ENCODE data around the gene BTNL2.

The BTNL2 gene

DNA sequence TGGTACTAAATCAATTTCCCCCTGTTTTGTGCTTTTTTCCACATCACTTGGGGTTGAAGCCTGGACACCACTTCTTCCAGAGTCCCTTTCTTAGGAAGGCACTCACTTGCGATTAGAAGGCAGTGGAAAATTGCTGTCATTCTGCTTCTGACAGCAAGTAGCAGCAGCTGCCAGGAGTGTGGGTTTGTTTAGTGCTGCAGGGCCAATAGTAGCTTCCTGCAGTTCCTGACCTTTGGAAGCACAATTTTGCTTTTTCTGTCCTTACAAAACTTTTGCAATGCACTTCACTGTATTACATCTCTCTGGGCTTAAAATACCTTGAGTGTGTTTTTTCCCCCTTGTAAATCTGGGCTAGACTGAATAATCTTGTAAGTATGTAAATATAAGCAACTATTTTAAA is 20.2 kb upstream of the BTNL2 start:
- Histone ChIP-seq H3K4me2 (ENCODE audit: low read length) (no peak overlapping the region), H2BK5ac (ENCODE audit: low read depth, low read length, poor library complexity) (no peak overlapping the region), H4K91ac (ENCODE audit: low read depth, low read length) (no peak overlapping the region), H3K9me3 (ENCODE audit: insufficient read depth, low read depth, low read length) (no peaks in the 10 kb centered on the region), H3K27me3 (ENCODE audit: insufficient read depth, low read length) (no peaks in the 10 kb centered on the region), H2AFZ (ENCODE audit: insufficient read depth, low read length, poor library complexity) (no peak overlapping the region), H3K27ac (ENCODE audit: low read depth, low read length) (no peak overlapping the region), H3K4me3 (ENCODE audit: low read depth, low read length) (no peak overlapping the region), H3K14ac (ENCODE audit: low read length) (no peak overlapping the region), H3K4ac (ENCODE audit: low read depth, low read length) (no peak overlapping the region), H2AK5ac (ENCODE audit: low read length) (no peak overlapping the region), H4K8ac (ENCODE audit: low read depth, low read length) (no peak overlapping the region), H3K4me1 (ENCODE audit: control insufficient read depth in 1 of 2, insufficient read depth in 2 of 2, low read length in 2 of 2) (no peaks in the 10 kb centered on the region), H3K36me3 (ENCODE audit: control insufficient read depth in 1 of 2, insufficient read depth in 2 of 2, low read length in 2 of 2) (no peaks in the 10 kb centered on the region), H3K79me1 (ENCODE audit: low read length) (no peaks in the 10 kb centered on the region), H2BK120ac (ENCODE audit: insufficient read depth, low read length, poor library complexity) (no peak overlapping the region), H3K79me2 (ENCODE audit: control insufficient read depth, insufficient read depth, low read length, poor library complexity) (no peaks in the 10 kb centered on the region), H2BK12ac (ENCODE audit: low read length) (no peak overlapping the region), H4K12ac (ENCODE audit: low read depth, low read length) (no peak overlapping the region), H3K9ac (ENCODE audit: low read length) (no peak overlapping the region), H3K18ac (ENCODE audit: low read length) (no peak overlapping the region), H3K23ac (ENCODE audit: low read length) (no peak overlapping the region)
- no peak for DNase-seq
- WGBS (ENCODE audit: extremely low coverage, insufficient coverage, insufficient read length): no CpG with 5 or more reads among the region's 1 CpG

DNA sequence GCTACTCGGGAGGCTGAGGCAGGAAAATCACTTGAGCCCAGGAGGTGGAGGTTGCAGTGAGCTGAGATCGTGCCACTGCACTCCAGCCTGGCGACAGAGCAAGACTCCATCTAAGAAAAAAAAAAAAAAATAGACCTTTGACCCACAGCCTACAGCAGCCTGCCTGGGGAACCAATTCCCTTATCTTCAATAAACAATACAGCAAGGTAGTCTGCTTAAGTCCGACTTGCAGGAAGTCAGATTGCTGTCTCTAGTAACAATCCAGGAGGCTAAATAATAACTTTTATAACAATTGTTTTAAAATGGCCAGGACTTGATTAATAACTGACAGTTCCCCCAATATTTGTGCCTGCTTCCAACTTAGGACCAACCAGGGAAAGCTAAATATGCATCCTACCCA is 19.4 kb upstream of the BTNL2 start:
- H3K27ac ChIP-seq (ENCODE audit: low read depth, low read length): no peak overlapping the region
- no peak overlapping the region for H4K91ac ChIP-seq (ENCODE audit: low read depth, low read length)
- no peak overlapping the region for H3K9ac ChIP-seq (ENCODE audit: low read length)
- H3K4ac ChIP-seq (ENCODE audit: low read depth, low read length): no peak overlapping the region
- H4K12ac ChIP-seq (ENCODE audit: low read depth, low read length): no peak overlapping the region
- no peak overlapping the region for H2BK5ac ChIP-seq (ENCODE audit: low read depth, low read length, poor library complexity)
- no peaks in the 10 kb centered on the region for H3K27me3 ChIP-seq (ENCODE audit: insufficient read depth, low read length)
- no peaks in the 10 kb centered on the region for H3K79me1 ChIP-seq (ENCODE audit: low read length)
- no peak overlapping the region for H3K4me3 ChIP-seq (ENCODE audit: low read depth, low read length)
- H2BK12ac ChIP-seq (ENCODE audit: low read length): no peak overlapping the region
- no peaks in the 10 kb centered on the region for H3K36me3 ChIP-seq (ENCODE audit: control insufficient read depth in 1 of 2, insufficient read depth in 2 of 2, low read length in 2 of 2)
- H3K23ac ChIP-seq (ENCODE audit: low read length): no peak overlapping the region
- no peak overlapping the region for H2AFZ ChIP-seq (ENCODE audit: insufficient read depth, low read length, poor library complexity)
- no peak overlapping the region for H3K18ac ChIP-seq (ENCODE audit: low read length)
- no peak overlapping the region for H2AK5ac ChIP-seq (ENCODE audit: low read length)
- no peak overlapping the region for H2BK120ac ChIP-seq (ENCODE audit: insufficient read depth, low read length, poor library complexity)
- H3K79me2 ChIP-seq (ENCODE audit: control insufficient read depth, insufficient read depth, low read length, poor library complexity): no peaks in the 10 kb centered on the region
- H4K8ac ChIP-seq (ENCODE audit: low read depth, low read length): no peak overlapping the region
- H3K9me3 ChIP-seq (ENCODE audit: insufficient read depth, low read depth, low read length): no peaks in the 10 kb centered on the region
- H3K14ac ChIP-seq (ENCODE audit: low read length): no peak overlapping the region
- no peaks in the 10 kb centered on the region for H3K4me1 ChIP-seq (ENCODE audit: control insufficient read depth in 1 of 2, insufficient read depth in 2 of 2, low read length in 2 of 2)
- no CpG with 5 or more reads among the region's 4 CpGs for WGBS (ENCODE audit: extremely low coverage, insufficient coverage, insufficient read length)
- H3K4me2 ChIP-seq (ENCODE audit: low read length): no peak overlapping the region
- no peak for DNase-seq

DNA sequence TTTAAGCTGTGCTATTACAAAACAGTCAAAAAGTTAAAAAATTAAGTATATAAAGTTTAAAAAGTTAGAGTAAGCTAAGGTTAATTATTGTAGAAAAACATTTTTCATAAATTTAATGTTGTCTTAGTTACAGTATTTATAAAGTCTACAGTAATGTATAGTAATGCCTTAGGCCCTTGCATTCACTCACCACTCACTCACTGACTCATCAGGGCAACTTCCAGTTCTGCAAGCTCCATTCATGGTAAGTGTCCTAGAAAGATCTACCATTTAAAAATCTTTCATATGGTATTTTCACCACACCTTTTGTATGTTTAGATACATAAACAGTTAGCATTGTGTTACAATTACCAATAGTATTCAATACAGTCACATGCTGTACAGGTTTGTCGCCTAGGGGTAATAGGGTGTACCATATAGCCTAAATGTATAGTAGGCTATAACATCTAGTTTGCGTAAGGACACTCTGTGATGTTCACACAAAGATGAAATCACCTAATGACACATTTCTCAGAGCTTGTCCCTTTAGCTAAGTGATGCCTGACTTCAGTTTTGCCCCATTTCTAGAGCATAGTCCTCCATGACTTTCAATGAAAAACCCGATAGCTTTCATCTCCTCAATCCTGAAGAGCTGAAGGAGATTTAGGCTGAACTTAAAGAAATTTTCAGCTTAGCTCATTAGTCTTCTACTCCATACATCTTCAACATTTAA is 17.8 kb upstream of the BTNL2 start:
- H3K4me2 ChIP-seq (ENCODE audit: low read length): no peak overlapping the region

DNA sequence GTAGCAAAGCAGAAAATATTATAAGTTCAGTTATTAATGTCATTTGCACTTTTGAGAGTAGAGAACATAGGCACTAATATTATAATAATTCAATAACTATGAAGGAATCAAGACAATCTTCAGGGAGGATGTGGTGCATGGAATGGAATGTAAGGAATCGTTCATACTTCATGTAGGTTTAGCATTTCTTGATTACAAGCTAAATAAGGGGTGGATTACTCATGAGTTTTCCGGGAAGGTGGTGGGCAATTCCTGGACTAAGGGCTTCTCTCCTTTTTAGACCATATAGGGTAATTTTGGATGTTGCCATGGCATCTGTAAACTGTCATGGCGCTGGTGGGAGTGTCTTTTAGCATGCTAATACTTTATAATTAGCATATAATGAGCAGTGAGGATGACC is 9.1 kb upstream of the BTNL2 start:
- H3K23ac ChIP-seq (ENCODE audit: low read length): no peak overlapping the region
- no peak overlapping the region for H2BK120ac ChIP-seq (ENCODE audit: insufficient read depth, low read length, poor library complexity)
- H2BK5ac ChIP-seq (ENCODE audit: low read depth, low read length, poor library complexity): no peak overlapping the region
- no peak overlapping the region for H3K14ac ChIP-seq (ENCODE audit: low read length)
- no peak overlapping the region for H2BK12ac ChIP-seq (ENCODE audit: low read length)
- no peak overlapping the region for H3K9ac ChIP-seq (ENCODE audit: low read length)
- H3K4ac ChIP-seq (ENCODE audit: low read depth, low read length): no peak overlapping the region
- no CpG with 5 or more reads among the region's 3 CpGs for WGBS (ENCODE audit: extremely low coverage, insufficient coverage, insufficient read length)
- H2AK5ac ChIP-seq (ENCODE audit: low read length): no peak overlapping the region
- no peak overlapping the region for H4K91ac ChIP-seq (ENCODE audit: low read depth, low read length)
- no peaks in the 10 kb centered on the region for H3K36me3 ChIP-seq (ENCODE audit: control insufficient read depth in 1 of 2, insufficient read depth in 2 of 2, low read length in 2 of 2)
- no peaks in the 10 kb centered on the region for H3K27me3 ChIP-seq (ENCODE audit: insufficient read depth, low read length)
- DNase-seq: no peak
- H4K12ac ChIP-seq (ENCODE audit: low read depth, low read length): no peak overlapping the region
- no peak overlapping the region for H3K18ac ChIP-seq (ENCODE audit: low read length)
- no peak overlapping the region for H2AFZ ChIP-seq (ENCODE audit: insufficient read depth, low read length, poor library complexity)
- no peak overlapping the region for H3K27ac ChIP-seq (ENCODE audit: low read depth, low read length)
- H3K4me2 ChIP-seq (ENCODE audit: low read length): no peak overlapping the region
- no peaks in the 10 kb centered on the region for H3K79me2 ChIP-seq (ENCODE audit: control insufficient read depth, insufficient read depth, low read length, poor library complexity)
- no peaks in the 10 kb centered on the region for H3K79me1 ChIP-seq (ENCODE audit: low read length)
- no peak overlapping the region for H4K8ac ChIP-seq (ENCODE audit: low read depth, low read length)
- H3K9me3 ChIP-seq (ENCODE audit: insufficient read depth, low read depth, low read length): no peaks in the 10 kb centered on the region
- H3K4me1 ChIP-seq (ENCODE audit: control insufficient read depth in 1 of 2, insufficient read depth in 2 of 2, low read length in 2 of 2): no peaks in the 10 kb centered on the region
- no peak overlapping the region for H3K4me3 ChIP-seq (ENCODE audit: low read depth, low read length)

More for the DNA sequence above, 17.8 kb upstream of the BTNL2 start:
- Histone ChIP-seq H3K9me3 (ENCODE audit: insufficient read depth, low read depth, low read length) (no peaks in the 10 kb centered on the region), H2AK5ac (ENCODE audit: low read length) (no peak overlapping the region), H2AFZ (ENCODE audit: insufficient read depth, low read length, poor library complexity) (no peak overlapping the region), H2BK5ac (ENCODE audit: low read depth, low read length, poor library complexity) (no peak overlapping the region), H3K4me1 (ENCODE audit: control insufficient read depth in 1 of 2, insufficient read depth in 2 of 2, low read length in 2 of 2) (no peaks in the 10 kb centered on the region), H3K79me1 (ENCODE audit: low read length) (no peaks in the 10 kb centered on the region), H3K27me3 (ENCODE audit: insufficient read depth, low read length) (no peaks in the 10 kb centered on the region), H2BK120ac (ENCODE audit: insufficient read depth, low read length, poor library complexity) (no peak overlapping the region), H3K27ac (ENCODE audit: low read depth, low read length) (no peak overlapping the region), H3K4me3 (ENCODE audit: low read depth, low read length) (no peak overlapping the region), H3K79me2 (ENCODE audit: control insufficient read depth, insufficient read depth, low read length, poor library complexity) (no peaks in the 10 kb centered on the region), H3K14ac (ENCODE audit: low read length) (no peak overlapping the region), H3K4ac (ENCODE audit: low read depth, low read length) (no peak overlapping the region), H2BK12ac (ENCODE audit: low read length) (no peak overlapping the region), H4K8ac (ENCODE audit: low read depth, low read length) (no peak overlapping the region), H4K12ac (ENCODE audit: low read depth, low read length) (no peak overlapping the region), H3K23ac (ENCODE audit: low read length) (no peak overlapping the region), H3K9ac (ENCODE audit: low read length) (no peak overlapping the region), H3K18ac (ENCODE audit: low read length) (no peak overlapping the region), H4K91ac (ENCODE audit: low read depth, low read length) (no peak overlapping the region), H3K36me3 (ENCODE audit: control insufficient read depth in 1 of 2, insufficient read depth in 2 of 2, low read length in 2 of 2) (no peaks in the 10 kb centered on the region)
- no peak for DNase-seq
- no CpG with 5 or more reads among the region's 3 CpGs for WGBS (ENCODE audit: extremely low coverage, insufficient coverage, insufficient read length)

All from trophoblast cell (in vitro differentiated cells and primary cell).